Mesenchymal stem cell (in vitro differentiated cells and primary cell): Measurements from ENCODE around the gene MPDZ.

Source experiments
- DNase-seq: peaks from one replicate; pipeline ENCODE4 v3.0.0-alpha.2; 2013
- H2AFZ ChIP-seq: one replicate; pipeline ENCODE4 v1.6.1; 2013; ENCODE audit warnings: low read depth, mild to moderate bottlenecking, control low read depth, inconsistent platforms, low read length, moderate library complexity
- H2AK5ac ChIP-seq: 2 replicates; pipeline ENCODE4 v1.6.1; 2013; ENCODE audit warnings: low read length, moderate library complexity, mild to moderate bottlenecking, inconsistent platforms; ENCODE audit not compliant: severe bottlenecking
- H2BK120ac ChIP-seq: one replicate; pipeline ENCODE4 v1.6.1; 2013; ENCODE audit warnings: low read depth, mild to moderate bottlenecking, inconsistent platforms, low read length, moderate library complexity
- H2BK12ac ChIP-seq, 2 experiments: one replicate each; pipeline ENCODE4 v1.6.1; 2013; ENCODE audit warnings: inconsistent platforms in 2 of 2, low read length in 2 of 2, mild to moderate bottlenecking in 2 of 2, moderate library complexity in 2 of 2, control low read depth in 1 of 2
- H2BK15ac ChIP-seq: one replicate; pipeline ENCODE4 v1.6.1; 2013; ENCODE audit warnings: mild to moderate bottlenecking, low read depth, inconsistent platforms; ENCODE audit not compliant: poor library complexity, severe bottlenecking
- H2BK5ac ChIP-seq: 2 replicates; pipeline ENCODE4 v1.6.1; 2013; ENCODE audit warnings: low read depth, mild to moderate bottlenecking, low read length, control low read depth, inconsistent platforms; ENCODE audit not compliant: poor library complexity, severe bottlenecking
- H3K14ac ChIP-seq, 2 experiments: one replicate each; pipeline ENCODE4 v1.6.1; 2013; ENCODE audit warnings: inconsistent platforms in 2 of 2, low read length in 2 of 2, control low read depth in 1 of 2, mild to moderate bottlenecking in 1 of 2, moderate library complexity in 1 of 2
- H3K18ac ChIP-seq, 2 experiments: one replicate each; pipeline ENCODE4 v1.6.1; 2013; ENCODE audit warnings: inconsistent platforms in 2 of 2, low read length in 2 of 2, control low read depth in 1 of 2, low read depth in 1 of 2, mild to moderate bottlenecking in 1 of 2
- H3K23ac ChIP-seq, 2 experiments: one replicate each; pipeline ENCODE4 v1.6.1; 2013; ENCODE audit warnings: inconsistent platforms in 2 of 2, low read length in 2 of 2, mild to moderate bottlenecking in 2 of 2, moderate library complexity in 2 of 2, control low read depth in 1 of 2
- H3K27ac ChIP-seq: 2 replicates; pipeline ENCODE4 v1.5.1; 2013; ENCODE audit warnings: mild to moderate bottlenecking, moderate library complexity, low read length, control low read depth, inconsistent platforms; ENCODE audit not compliant: poor library complexity, severe bottlenecking
- H3K27me3 ChIP-seq, 2 experiments: 2 replicates each; pipeline versions ENCODE4 v1.6.1 to v1.7.0; 2013; ENCODE audit warnings: low read length in 2 of 2, mild to moderate bottlenecking in 2 of 2, moderate library complexity in 2 of 2, control low read depth in 1 of 2, inconsistent platforms in 1 of 2; ENCODE audit not compliant: control insufficient read depth in 1 of 2, insufficient read depth in 1 of 2
- H3K36me3 ChIP-seq, 2 experiments: 2 replicates each; pipeline versions ENCODE4 v1.6.1 to v1.7.0; 2013; ENCODE audit warnings: low read length in 2 of 2, control low read depth in 1 of 2, inconsistent platforms in 1 of 2, low read depth in 1 of 2, mild to moderate bottlenecking in 1 of 2; ENCODE audit not compliant: insufficient read depth in 2 of 2, control insufficient read depth in 1 of 2
- H3K4ac ChIP-seq, 2 experiments: one replicate each; pipeline ENCODE4 v1.6.1; 2013; ENCODE audit warnings: inconsistent platforms in 2 of 2, low read length in 2 of 2, mild to moderate bottlenecking in 2 of 2, moderate library complexity in 2 of 2, control low read depth in 1 of 2, low read depth in 1 of 2
- H3K4me1 ChIP-seq: 2 replicates; pipeline ENCODE4 v1.6.1; 2013; ENCODE audit warnings: low read depth, low read length, control low read depth; ENCODE audit not compliant: control insufficient read depth, insufficient read depth
- H3K4me2 ChIP-seq: 2 replicates; pipeline ENCODE4 v1.6.1; 2013; ENCODE audit warnings: low read length, mild to moderate bottlenecking, inconsistent platforms; ENCODE audit not compliant: poor library complexity, severe bottlenecking
- H3K4me3 ChIP-seq, 2 experiments: 2 replicates each; pipeline versions ENCODE4 v1.5.1 to v1.7.0; 2013; ENCODE audit warnings: low read length in 2 of 2, mild to moderate bottlenecking in 2 of 2, control low read depth in 1 of 2, low read depth in 1 of 2; ENCODE audit not compliant: insufficient read depth in 1 of 2
- H3K79me1 ChIP-seq: replicated peaks from 2 replicates; pipeline ENCODE4 v1.6.1; 2013; ENCODE audit warnings: mild to moderate bottlenecking, control low read depth, low read length, inconsistent platforms; ENCODE audit not compliant: poor library complexity, severe bottlenecking
- H3K9ac ChIP-seq: 2 replicates; pipeline ENCODE4 v1.7.0; 2013; ENCODE audit warnings: mild to moderate bottlenecking, low read length, moderate library complexity
- H3K9me3 ChIP-seq: 2 replicates; pipeline ENCODE4 v1.7.0; 2013; ENCODE audit warnings: mild to moderate bottlenecking, low read length; ENCODE audit not compliant: control insufficient read depth
- H4K8ac ChIP-seq: one replicate; pipeline ENCODE4 v1.6.1; 2013; ENCODE audit warnings: inconsistent platforms, mild to moderate bottlenecking, low read length, moderate library complexity
- H4K91ac ChIP-seq: one replicate; pipeline ENCODE4 v1.6.1; 2013; ENCODE audit warnings: mild to moderate bottlenecking, low read length, inconsistent platforms
- WGBS: methylation state at CpG from one replicate; pipeline ENCODE4 v1.1.7; 2013; ENCODE audit warnings: mixed read lengths; 5-methylcytosine and 5-hydroxymethylcytosine counted together

Gene MPDZ

GRCh38 chr9:13107008-13107407, 172.5 kb downstream of the MPDZ start:
- Histone ChIP-seq H3K14ac (no peak overlapping the region), H3K4me1 (no peaks in the 10 kb centered on the region), H3K27me3 (no peaks in the 10 kb centered on the region), H2AK5ac (no peak overlapping the region), H2AFZ (no peak overlapping the region), H3K9me3 (no peaks in the 10 kb centered on the region), H2BK15ac (no peak overlapping the region), H3K18ac (no peak overlapping the region), H3K23ac (no peak overlapping the region), H3K4ac (no peak overlapping the region), H3K27ac (no peak overlapping the region), H3K36me3 (peaks cover 0 to 61% of the 10 kb centered on the region in 2 experiments), H2BK12ac (no peak overlapping the region), H3K4me3 (no peak overlapping the region), H4K8ac (no peak overlapping the region), H3K79me1 (no peaks in the 10 kb centered on the region), H2BK5ac (no peak overlapping the region), H4K91ac (no peak overlapping the region), H3K4me2 (no peak overlapping the region), H2BK120ac (no peak overlapping the region), H3K9ac (no peak overlapping the region)
- DNase-seq: no peak
- WGBS: over 99% methylated on average over 4 of the region's 4 CpGs

- Histone ChIP-seq H3K4me1 (no peaks in the 10 kb centered on the region), H3K4me3 (no peak overlapping the region), H4K91ac (no peak overlapping the region), H3K27me3 (no peaks in the 10 kb centered on the region), H3K4me2 (no peak overlapping the region), H3K4ac (no peak overlapping the region), H2BK12ac (no peak overlapping the region), H2BK5ac (no peak overlapping the region), H3K9ac (no peak overlapping the region), H3K27ac (no peak overlapping the region), H2AFZ (no peak overlapping the region), H2BK120ac (no peak overlapping the region), H2BK15ac (no peak overlapping the region), H2AK5ac (no peak overlapping the region), H3K9me3 (no peaks in the 10 kb centered on the region), H3K18ac (no peak overlapping the region), H3K14ac (no peak overlapping the region), H3K79me1 (no peaks in the 10 kb centered on the region), H4K8ac (no peak overlapping the region), H3K23ac (no peak overlapping the region), H3K36me3 (peaks cover 0 to 25% of the 10 kb centered on the region in 2 experiments)
- DNase-seq: no peak
- 100% methylated on average over 1 of the region's 1 CpG for WGBS
Measured at GRCh38 chr9:13100914-13101572, 178.4 kb downstream of the MPDZ start.

GRCh38 chr9:13095056-13095455, 184.4 kb downstream of the MPDZ start:
- no peaks in the 10 kb centered on the region for H3K4me1 ChIP-seq
- no peaks in the 10 kb centered on the region for H3K36me3 ChIP-seq
- no peak overlapping the region for H4K91ac ChIP-seq
- H3K27ac ChIP-seq: no peak overlapping the region
- no peak overlapping the region for H4K8ac ChIP-seq
- H3K9ac ChIP-seq: no peak overlapping the region
- no peak overlapping the region for H3K14ac ChIP-seq
- H3K9me3 ChIP-seq: no peaks in the 10 kb centered on the region
- H2AK5ac ChIP-seq: no peak overlapping the region
- no peak overlapping the region for H3K23ac ChIP-seq
- no peak overlapping the region for H2BK12ac ChIP-seq
- no peak overlapping the region for H3K18ac ChIP-seq
- no peaks in the 10 kb centered on the region for H3K79me1 ChIP-seq
- H2BK5ac ChIP-seq: no peak overlapping the region
- WGBS: 100% methylated on average over 2 of the region's 2 CpGs
- H2AFZ ChIP-seq: no peak overlapping the region
- no peak overlapping the region for H3K4me2 ChIP-seq
- H2BK15ac ChIP-seq: no peak overlapping the region
- no peaks in the 10 kb centered on the region for H3K27me3 ChIP-seq
- no peak overlapping the region for H2BK120ac ChIP-seq
- no peak for DNase-seq
- H3K4ac ChIP-seq: no peak overlapping the region
- H3K4me3 ChIP-seq: no peak overlapping the region

DNA sequence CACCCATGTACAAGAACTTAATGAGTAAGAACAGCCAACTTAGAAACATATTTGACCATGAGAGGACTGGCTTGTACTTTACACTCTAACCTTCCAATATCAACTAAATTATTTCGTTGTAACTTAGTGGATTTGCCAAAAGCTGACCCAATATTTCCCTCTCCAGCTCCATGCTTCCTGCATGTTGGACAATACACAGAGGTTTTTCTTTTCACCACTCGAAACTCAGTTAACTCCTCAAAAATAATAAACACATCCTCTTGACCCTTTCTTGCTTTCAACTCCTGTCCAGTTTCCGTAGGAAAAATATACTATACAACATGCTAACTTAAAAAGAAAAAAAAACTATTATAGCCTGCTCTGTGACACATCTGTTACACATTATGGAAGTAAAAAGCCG, 188.9 kb downstream of the MPDZ start:
- Histone ChIP-seq H3K27me3 (no peaks in the 10 kb centered on the region), H3K79me1 (no peaks in the 10 kb centered on the region), H3K9me3 (no peaks in the 10 kb centered on the region), H3K14ac (no peak overlapping the region), H3K4me1 (no peaks in the 10 kb centered on the region), H2BK12ac (no peak overlapping the region), H3K4ac (no peak overlapping the region), H3K23ac (no peak overlapping the region), H2BK15ac (no peak overlapping the region), H4K8ac (no peak overlapping the region), H2BK5ac (no peak overlapping the region), H2BK120ac (no peak overlapping the region), H2AFZ (no peak overlapping the region), H2AK5ac (no peak overlapping the region), H4K91ac (no peak overlapping the region), H3K18ac (no peak overlapping the region), H3K36me3 (no peaks in the 10 kb centered on the region), H3K4me2 (no peak overlapping the region), H3K27ac (no peak overlapping the region), H3K9ac (peak overlapping the region; percentile 53), H3K4me3 (peak overlapping the region in 1 of 2 experiments; percentile 2)
- no peak for DNase-seq
- 61% methylated on average over 4 of the region's 4 CpGs for WGBS
